ENCODE measurements around the gene ARL17B. TPM values are rescaled to one million over a fixed set of nuclear protein-coding genes. Genes with fewer than 3 reads are reported as not detected.
A peak's percentile ranks its signal among the peaks of the same experiment; 100 is the strongest.
"Not testable (repeated sequence)": the region's sequence is repeated elsewhere in the genome, so short reads cannot be mapped to it uniquely, and the experiment has no call there.

Gene ARL17B
- total RNA-seq, 2 donors from 2014 or later, result 20.1 to 39.7 TPM

GRCh38 chr17:46273541-46274236, 87.9 kb downstream of the ARL17B start:
- intact Hi-C loops (cut with DNase I), result no loop called here
- H3K4me3 ChIP-seq, result no peak overlapping the region
- no peak overlapping the region for H3K27ac ChIP-seq
- no peaks in the 10 kb centered on the region for H3K27me3 ChIP-seq (replicated peaks; ENCODE audit: insufficient read depth)
- TF ChIP-seq POLR2AphosphoS5 (IDR thresholded peaks at IDR 0.05) (no peak), POLR2A (IDR thresholded peaks at IDR 0.05) (no peak)
- TF ChIP-seq, protein P1, sequence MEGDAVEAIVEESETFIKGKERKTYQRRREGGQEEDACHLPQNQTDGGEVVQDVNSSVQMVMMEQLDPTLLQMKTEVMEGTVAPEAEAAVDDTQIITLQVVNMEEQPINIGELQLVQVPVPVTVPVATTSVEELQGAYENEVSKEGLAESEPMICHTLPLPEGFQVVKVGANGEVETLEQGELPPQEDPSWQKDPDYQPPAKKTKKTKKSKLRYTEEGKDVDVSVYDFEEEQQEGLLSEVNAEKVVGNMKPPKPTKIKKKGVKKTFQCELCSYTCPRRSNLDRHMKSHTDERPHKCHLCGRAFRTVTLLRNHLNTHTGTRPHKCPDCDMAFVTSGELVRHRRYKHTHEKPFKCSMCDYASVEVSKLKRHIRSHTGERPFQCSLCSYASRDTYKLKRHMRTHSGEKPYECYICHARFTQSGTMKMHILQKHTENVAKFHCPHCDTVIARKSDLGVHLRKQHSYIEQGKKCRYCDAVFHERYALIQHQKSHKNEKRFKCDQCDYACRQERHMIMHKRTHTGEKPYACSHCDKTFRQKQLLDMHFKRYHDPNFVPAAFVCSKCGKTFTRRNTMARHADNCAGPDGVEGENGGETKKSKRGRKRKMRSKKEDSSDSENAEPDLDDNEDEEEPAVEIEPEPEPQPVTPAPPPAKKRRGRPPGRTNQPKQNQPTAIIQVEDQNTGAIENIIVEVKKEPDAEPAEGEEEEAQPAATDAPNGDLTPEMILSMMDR (IDR thresholded peaks at IDR 0.05), result no peak
- H3K36me3 ChIP-seq, result no peaks in the 10 kb centered on the region
- WGBS, result 73% methylated on average over 6 of the region's 6 CpGs
- no peaks in the 10 kb centered on the region for H3K9me3 ChIP-seq
- no peaks in the 10 kb centered on the region for H3K4me1 ChIP-seq (replicated peaks)
- DNase-seq (ENCODE audit: low spot score), result no peak

- H3K36me3 ChIP-seq, result no peaks in the 10 kb centered on the region
- 50% methylated on average over 5 of the region's 5 CpGs for WGBS
- intact Hi-C loops (cut with DNase I), result no loop called here
Observed at GRCh38 chr17:46270032-46270431, 91.5 kb downstream of the ARL17B start.

DNA sequence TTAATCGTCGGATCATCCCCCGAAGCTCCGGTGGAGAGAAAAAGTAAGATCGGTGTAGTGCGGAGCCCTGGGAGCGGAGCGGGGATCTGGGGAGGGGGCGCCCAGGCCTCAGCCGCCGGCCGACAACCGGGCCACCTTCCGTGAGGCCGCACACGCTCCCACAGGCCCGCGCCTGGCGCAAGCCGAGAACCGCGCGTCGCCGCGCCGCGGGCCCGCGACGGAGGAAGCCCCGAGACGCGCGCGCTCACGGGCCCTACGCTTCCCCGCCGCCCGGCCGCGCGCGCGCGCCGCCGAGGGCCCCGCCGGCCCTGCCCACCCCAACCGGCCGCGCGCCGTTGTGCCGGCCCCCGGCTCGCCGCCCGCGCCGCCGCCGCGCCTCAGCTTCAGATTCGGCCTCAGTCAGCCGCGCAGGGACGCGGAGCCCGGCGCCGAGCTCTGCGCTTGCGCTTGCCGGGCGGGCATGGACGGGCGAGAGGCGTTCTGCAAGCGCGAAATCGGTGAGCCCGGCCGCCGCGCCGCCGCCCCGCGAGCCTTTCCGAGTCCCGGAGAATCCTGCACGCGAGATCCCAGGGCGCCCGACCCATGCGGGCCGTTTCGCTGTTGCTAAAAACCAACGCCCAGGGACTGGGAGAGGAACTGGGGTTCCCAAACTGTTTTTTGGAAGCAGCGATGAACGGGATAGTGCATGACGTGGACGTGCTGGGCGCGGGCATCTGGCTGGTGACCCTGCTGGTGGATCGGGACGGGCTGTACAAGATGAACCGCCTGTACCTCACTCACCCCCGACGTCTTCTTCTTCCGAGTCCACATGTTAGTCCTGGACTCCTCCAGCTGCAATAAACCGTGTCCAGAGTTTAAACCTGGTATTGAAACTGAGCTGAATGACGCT, 94.7 kb downstream of the ARL17B start:
- intact Hi-C loops (cut with DNase I), result no loop called here
- H3K4me1 ChIP-seq (replicated peaks), result no peaks in the 10 kb centered on the region
- H3K27me3 ChIP-seq (replicated peaks; ENCODE audit: insufficient read depth), result no peaks in the 10 kb centered on the region
- peak overlapping the region; percentile 47 to 60 for H3K4me3 ChIP-seq
- H3K27ac ChIP-seq, result peak overlapping the region; percentile 86 to 87
- H3K36me3 ChIP-seq, result no peaks in the 10 kb centered on the region
- peak; percentile 77 for DNase-seq (ENCODE audit: low spot score)
- no peaks in the 10 kb centered on the region for H3K9me3 ChIP-seq
- WGBS, result under 1% methylated on average over 101 of the region's 116 CpGs
- TF ChIP-seq POLR2A (IDR thresholded peaks at IDR 0.05), result no peak
- TF ChIP-seq, protein P1 (IDR thresholded peaks at IDR 0.05), result peak in 1 of 4 experiments; percentile 3
- TF ChIP-seq POLR2AphosphoS5 (IDR thresholded peaks at IDR 0.05), result peak; percentile 6

More at GRCh38 chr17:46270032-46270431, 91.5 kb downstream of the ARL17B start:
- TF ChIP-seq, protein P1 (IDR thresholded peaks at IDR 0.05), result no peak
- TF ChIP-seq POLR2AphosphoS5 (IDR thresholded peaks at IDR 0.05) (no peak), POLR2A (IDR thresholded peaks at IDR 0.05) (no peak)
- H3K4me3 ChIP-seq, result no peak overlapping the region
- H3K9me3 ChIP-seq, result no peaks in the 10 kb centered on the region
- no peak overlapping the region for H3K27ac ChIP-seq
- no peaks in the 10 kb centered on the region for H3K4me1 ChIP-seq (replicated peaks)
- H3K27me3 ChIP-seq (replicated peaks; ENCODE audit: insufficient read depth), result no peaks in the 10 kb centered on the region
- no peak for DNase-seq (ENCODE audit: low spot score)

DNA sequence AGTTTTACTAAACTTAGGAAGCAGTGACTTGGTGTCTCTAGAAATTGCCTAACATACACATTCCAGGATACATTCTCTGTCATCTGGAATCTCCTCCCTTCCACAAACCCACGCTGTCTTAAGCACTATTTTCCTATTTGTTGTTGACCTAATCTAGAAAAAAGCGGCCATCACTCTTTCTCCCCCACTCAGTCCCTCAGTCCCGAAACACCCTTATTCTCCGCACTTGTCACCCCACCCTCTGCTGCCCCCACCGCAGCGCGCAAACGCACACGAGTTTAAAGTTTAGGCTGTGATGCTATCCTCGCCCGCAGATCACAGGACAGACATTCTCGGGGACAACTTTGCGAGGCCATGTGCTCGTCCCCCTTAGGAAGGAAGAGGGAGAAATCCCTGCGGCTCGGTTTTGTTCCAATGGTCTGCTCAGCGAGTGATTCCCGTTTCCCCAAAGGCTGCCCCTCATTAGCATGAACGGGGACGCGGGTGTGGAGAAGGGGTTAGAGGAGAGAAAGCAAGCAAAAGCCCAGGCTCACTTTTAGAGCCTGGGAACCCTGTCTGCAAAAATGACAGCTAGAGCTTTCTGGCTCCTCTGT, 95.4 kb downstream of the ARL17B start:
- H3K4me1 ChIP-seq (replicated peaks); DNase-seq (ENCODE audit: low spot score); H3K36me3 ChIP-seq; intact Hi-C loops (cut with DNase I); H3K9me3 ChIP-seq; H3K27me3 ChIP-seq (replicated peaks; ENCODE audit: insufficient read depth): not testable (repeated sequence)
- WGBS, result 10% methylated on average over 21 of the region's 21 CpGs
- Histone ChIP-seq H3K4me3 (peak overlapping the region; percentile 33 to 38), H3K27ac (peak overlapping the region; percentile 86 to 87)

GRCh38 chr17:46264456-46265198, 96.9 kb downstream of the ARL17B start:
- intact Hi-C loops (cut with DNase I), result no loop called here
- Histone ChIP-seq H3K36me3 (no peaks in the 10 kb centered on the region), H3K4me3 (no peak overlapping the region), H3K9me3 (no peaks in the 10 kb centered on the region), H3K27me3 (replicated peaks; ENCODE audit: insufficient read depth) (no peaks in the 10 kb centered on the region), H3K27ac (no peak overlapping the region), H3K4me1 (replicated peaks) (no peaks in the 10 kb centered on the region)
- DNase-seq (ENCODE audit: low spot score), result no peak
- TF ChIP-seq POLR2A (IDR thresholded peaks at IDR 0.05) (no peak), POLR2AphosphoS5 (IDR thresholded peaks at IDR 0.05) (no peak)
- TF ChIP-seq, protein P1 (IDR thresholded peaks at IDR 0.05), result no peak
- 47% methylated on average over 3 of the region's 3 CpGs for WGBS

All from prostate gland (tissue), 2 donors.